Coronary artery (tissue), 2 donors: Measurements from ENCODE around the gene OLFML2B.
"Not testable (repeated sequence)": the region's sequence is repeated elsewhere in the genome, so short reads cannot be mapped to it uniquely, and the experiment has no call there.

ENCODE experiments used
- DNase-seq: peaks from one replicate; pipeline ENCODE4 v3.0.0-alpha.2; 2017; ENCODE audit warnings: low spot score
- H3K27ac ChIP-seq, 2 donors: fragments of 200-600 bp; sonication (generic); one replicate each; pipeline ENCODE4 v1.5.1; 2016 to 2019
- H3K4me3 ChIP-seq: fragments of 200-600 bp; sonication (generic); 2 replicates; pipeline ENCODE4 v1.5.1; 2016; ENCODE audit warnings: mild to moderate bottlenecking, moderate library complexity
- CTCF ChIP-seq: fragments of 200-600 bp; sonication (generic); IDR thresholded peaks from one replicate; pipeline ENCODE4 v1.5.1; 2019; ENCODE audit warnings: antibody characterized with exemption

The OLFML2B gene

GRCh38 chr1:162055062-162055461 is 31.4 kb upstream of the OLFML2B start:
- Histone ChIP-seq H3K27ac (no peak overlapping the region), H3K4me3 (no peak overlapping the region)
- no peak for TF ChIP-seq CTCF
- DNase-seq, result no peak

- DNase-seq, H3K27ac ChIP-seq, H3K4me3 ChIP-seq: not testable (repeated sequence)
Observed at GRCh38 chr1:162053949-162054348, 30.3 kb upstream of the OLFML2B start.

GRCh38 chr1:162046921-162047320 is 23.3 kb upstream of the OLFML2B start:
- DNase-seq, result no peak
- H3K27ac ChIP-seq, result no peak overlapping the region
- TF ChIP-seq CTCF, result no peak
- H3K4me3 ChIP-seq, result no peak overlapping the region

GRCh38 chr1:162042361-162042760 is 18.7 kb upstream of the OLFML2B start:
- Histone ChIP-seq H3K4me3 (no peak overlapping the region), H3K27ac (no peak overlapping the region)
- DNase-seq, result no peak
- no peak for TF ChIP-seq CTCF

- DNase-seq, result no peak
Observed at GRCh38 chr1:162040657-162041056, 17.0 kb upstream of the OLFML2B start.

GRCh38 chr1:162040001-162040400 is 16.3 kb upstream of the OLFML2B start:
- TF ChIP-seq CTCF, result no peak
- DNase-seq, result no peak
- Histone ChIP-seq H3K27ac (no peak overlapping the region), H3K4me3 (no peak overlapping the region)

More at GRCh38 chr1:162040657-162041056, 17.0 kb upstream of the OLFML2B start:
- H3K4me3 ChIP-seq, result no peak overlapping the region
- no peak for TF ChIP-seq CTCF
- H3K27ac ChIP-seq, result no peak overlapping the region

GRCh38 chr1:162038624-162039023 is 15.0 kb upstream of the OLFML2B start:
- no peak overlapping the region for H3K27ac ChIP-seq
- no peak for TF ChIP-seq CTCF
- H3K4me3 ChIP-seq, result no peak overlapping the region
- no peak for DNase-seq

- Histone ChIP-seq H3K27ac (no peak overlapping the region), H3K4me3 (no peak overlapping the region)
- no peak for DNase-seq
- no peak for TF ChIP-seq CTCF
Observed at GRCh38 chr1:162036163-162036562, 12.5 kb upstream of the OLFML2B start.
